Heart left ventricle (tissue), 13 donors: ENCODE results near the gene SHC1.

Experiments
- CTCF ChIP-seq, 12 donors: fragments of 200-600 bp; sonication (generic) in 4 of 12; IDR thresholded peaks; one replicate each; pipeline versions ENCODE4 v1.5.0 to v1.8.0; 2018 to 2022; ENCODE audit warnings: antibody characterized with exemption in 12 of 12, mild to moderate bottlenecking in 5 of 12
- POLR2A ChIP-seq, 2 donors: fragments of 450-650 bp; IDR thresholded peaks; one replicate each; pipeline ENCODE4 v1.6.1; 2017; ENCODE audit warnings: antibody characterized with exemption in 2 of 2, mild to moderate bottlenecking in 2 of 2, moderate library complexity in 2 of 2
- donor health status: ischemic (EF 13 %, LVEDD 7.1; RV severe dilation, severe dysfunction).
- donor health status: DM: no; HTN: yes; CAD: no.
- donor health status: DM: no; HTN: no; CAD: no.
- donor health status: ischemic (EF 25% LVEDD 6.9; RV normal size, moderate dysfunction).
- donor health status: ischemic (EF 25% LVEDD 5.7; RV mildly dilated, moderate dysfunction).
- donor health status: ischemic (EF 35%, LVEDD 5.7; RV mildly dilated, moderate dysfunction).
- donor health status: nonischemic (EF 11% LVEDD 7.7; RV severe dilation, severe dysfunction).
- donor health status: DM: yes; HTN: yes; CAD: no.
- donor health status: PGD.
- donor health status: ischemic (EF 29% LVEDD 5.4; RV normal size, mild dysfunction).
- donor health status: nonischemic (EF 23%, LVEDD 6.1; RV moderate dilation, normal function).

- TF ChIP-seq CTCF (IDR thresholded peaks at IDR 0.05) (no peak), POLR2A (IDR thresholded peaks at IDR 0.05) (no peak)
Observed at GRCh38 chr1:154982341-154982740, 11.8 kb upstream of the SHC1 start.
